DOHH2 (cell line): ENCODE measurements around the gene ANKHD1.

Experiments used
- CTCF ChIP-seq: fragments of 200-600 bp; sonication (generic); IDR thresholded peaks from one replicate; pipeline ENCODE4 v1.5.1; 2014; ENCODE audit warnings: antibody characterized with exemption, mild to moderate bottlenecking, low read depth, low read length; ENCODE audit not compliant: poor library complexity, severe bottlenecking
- EZH2phosphoT487 ChIP-seq: fragments of 200-600 bp; sonication (generic); IDR thresholded peaks from 2 replicates; pipeline ENCODE4 v1.6.1; 2017; ENCODE audit warnings: borderline replicate concordance, mild to moderate bottlenecking, antibody characterized with exemption, low read length, moderate library complexity, mixed read lengths

GRCh38 chr5:140554454-140554853 lies 152.8 kb downstream of the ANKHD1 start:
- TF ChIP-seq CTCF (no peak), EZH2phosphoT487 (no peak)
